GM19193 (cell line): Measurements from ENCODE around the gene WNT11.
A peak's percentile ranks its signal among the peaks of the same experiment; 100 is the strongest.

Source experiments
- POLR2A ChIP-seq: IDR thresholded peaks from 4 replicates; pipeline ENCODE4 v1.6.1; 2011; ENCODE audit not compliant: insufficient read depth, insufficient read length; ENCODE audit errors: extremely low read depth

The WNT11 gene

DNA sequence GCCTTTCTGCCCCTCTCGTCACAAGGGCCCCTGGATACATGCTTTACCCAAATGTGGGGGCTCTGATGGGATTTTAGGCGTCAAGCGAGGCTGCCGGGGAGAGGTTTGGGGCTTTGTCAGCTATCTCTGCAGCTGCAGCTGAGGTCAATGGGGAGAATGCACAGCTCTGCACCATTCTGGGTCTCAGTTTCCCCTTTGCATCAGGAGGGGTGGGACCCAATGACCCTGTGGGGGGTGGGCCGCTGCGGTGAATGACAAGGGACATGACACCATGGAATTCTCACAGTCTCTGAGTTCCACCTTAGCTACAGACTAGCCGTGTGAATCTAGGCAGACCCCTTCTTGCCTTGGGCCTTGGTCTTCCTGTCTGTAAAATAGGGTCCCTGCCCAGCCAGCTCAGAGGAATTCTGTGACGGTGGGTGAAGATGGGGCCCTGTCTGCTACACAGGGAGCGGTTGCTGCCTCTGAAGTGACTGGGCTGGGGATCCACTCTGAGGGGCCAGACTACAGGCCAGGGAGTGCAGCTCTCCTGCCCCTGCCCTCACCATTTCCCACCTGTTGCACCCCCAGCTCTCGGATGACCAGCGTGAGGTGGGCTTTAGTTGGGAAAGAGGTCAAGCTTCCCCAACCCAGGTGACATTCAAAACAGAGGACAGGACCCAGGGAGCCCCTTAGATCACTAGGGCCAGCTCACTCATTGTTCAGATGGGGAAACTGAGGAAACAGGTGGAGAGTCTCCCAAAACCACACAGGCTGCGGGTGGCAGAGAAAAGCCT, 35.9 kb upstream of the WNT11 start:
- TF ChIP-seq POLR2A, result no peak

DNA sequence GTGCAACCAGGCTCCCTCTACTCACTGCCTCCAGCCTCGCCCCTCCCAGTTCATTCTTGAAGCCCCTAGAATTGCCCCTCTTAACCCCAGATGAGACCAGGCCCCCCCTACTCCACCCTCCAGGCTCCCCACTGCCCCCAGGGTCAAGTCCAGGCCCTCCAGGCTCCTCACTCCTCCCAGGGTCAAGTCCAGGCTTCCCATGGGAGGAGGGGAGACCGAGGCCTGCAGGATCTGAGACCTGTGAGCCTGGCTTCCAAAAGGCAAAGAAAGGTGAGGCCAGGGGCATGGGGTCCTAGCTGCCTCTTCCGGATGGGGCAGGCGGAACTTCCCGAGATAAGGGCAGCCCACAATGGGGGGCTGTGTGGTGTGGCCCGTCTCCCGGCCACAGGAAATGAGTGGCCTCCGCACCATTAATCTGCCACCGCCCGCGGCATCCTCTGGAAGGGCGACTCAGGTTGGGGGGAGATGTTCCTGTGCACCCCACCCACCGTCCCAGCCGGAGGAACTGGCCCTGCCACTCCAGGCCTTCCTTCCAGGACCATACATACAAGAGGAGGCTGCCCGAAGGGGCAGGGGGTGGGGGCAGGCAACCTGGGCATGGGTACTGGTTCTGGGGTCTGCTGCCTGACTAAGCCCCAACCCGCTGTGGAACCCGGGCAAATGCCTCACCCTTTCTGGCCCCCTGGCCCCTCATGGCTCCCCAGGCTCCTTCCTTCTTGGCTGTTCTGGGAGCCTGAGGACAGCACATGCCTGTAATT, 35.1 kb upstream of the WNT11 start:
- TF ChIP-seq POLR2A, result no peak

DNA sequence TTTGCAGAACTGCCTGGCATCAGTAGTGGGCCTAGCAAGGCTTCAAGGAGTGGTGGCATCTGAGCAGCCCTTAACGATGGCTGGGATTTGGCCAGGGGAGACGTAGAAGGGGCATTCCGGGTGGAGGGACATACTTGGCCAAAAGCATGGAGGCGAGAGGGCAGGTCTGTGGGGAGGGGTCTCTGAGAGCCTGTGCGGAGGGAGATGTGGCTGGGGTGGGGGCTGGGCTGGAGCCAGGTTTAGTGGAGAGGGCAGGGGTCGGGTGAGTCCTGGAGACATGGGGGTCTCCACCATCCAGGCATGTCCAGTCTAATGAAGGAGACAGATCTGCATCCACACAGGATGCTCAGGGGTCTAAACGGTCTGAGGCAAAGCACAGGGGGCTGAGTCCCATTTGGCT, 34.4 kb upstream of the WNT11 start:
- no peak for TF ChIP-seq POLR2A

DNA sequence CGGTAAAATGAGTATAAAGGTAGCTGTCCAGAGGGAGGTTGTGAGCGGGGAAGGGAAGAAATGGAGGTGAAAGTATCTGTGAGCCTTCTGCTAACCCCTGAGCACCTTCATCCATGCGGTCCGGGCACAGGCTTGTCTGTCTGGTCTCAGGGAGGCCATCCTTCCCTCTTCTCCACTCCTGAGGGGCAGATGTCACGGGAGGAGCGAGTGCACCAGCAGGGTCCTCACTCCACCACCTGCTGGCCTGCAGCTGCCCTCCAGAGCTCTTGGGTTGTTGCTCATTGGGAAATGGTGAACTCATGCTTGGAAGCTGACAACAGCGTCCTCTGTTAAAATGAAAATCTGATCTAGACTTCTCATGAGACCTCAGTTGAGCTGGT, 33.8 kb upstream of the WNT11 start:
- TF ChIP-seq POLR2A, result no peak

DNA sequence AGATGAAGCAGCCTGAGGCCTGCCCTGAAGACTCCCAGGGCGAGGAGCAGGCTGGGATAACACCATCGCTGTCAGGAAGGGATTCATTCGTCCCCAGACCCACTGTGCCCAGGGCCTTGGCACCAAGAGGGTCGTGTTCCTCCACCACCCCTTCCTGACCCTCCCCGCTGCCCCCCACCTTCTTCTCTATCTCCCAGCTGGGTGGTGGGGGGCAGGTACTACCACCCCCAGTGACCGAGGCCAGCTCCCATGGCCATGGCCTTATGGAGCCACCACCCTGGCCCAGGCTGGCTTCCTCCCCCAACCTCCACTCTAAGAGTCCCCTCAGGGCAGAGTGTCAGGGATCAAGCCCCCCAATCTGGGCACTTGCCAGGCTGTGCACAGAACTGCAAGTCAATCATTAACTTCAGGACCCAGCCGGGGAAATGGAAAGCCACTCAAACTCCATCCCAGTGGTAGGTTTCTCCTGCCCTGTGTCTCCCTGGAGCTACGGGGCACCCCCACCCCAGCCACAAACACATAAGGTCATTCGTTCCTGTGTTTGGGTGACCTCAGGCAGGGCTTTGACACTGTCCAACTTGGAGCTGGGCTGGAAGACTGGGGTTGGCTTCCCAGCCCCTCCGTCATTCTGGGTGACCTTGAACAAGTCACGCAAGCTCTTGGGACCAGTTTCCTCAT, 33.3 kb upstream of the WNT11 start:
- TF ChIP-seq POLR2A, result no peak

DNA sequence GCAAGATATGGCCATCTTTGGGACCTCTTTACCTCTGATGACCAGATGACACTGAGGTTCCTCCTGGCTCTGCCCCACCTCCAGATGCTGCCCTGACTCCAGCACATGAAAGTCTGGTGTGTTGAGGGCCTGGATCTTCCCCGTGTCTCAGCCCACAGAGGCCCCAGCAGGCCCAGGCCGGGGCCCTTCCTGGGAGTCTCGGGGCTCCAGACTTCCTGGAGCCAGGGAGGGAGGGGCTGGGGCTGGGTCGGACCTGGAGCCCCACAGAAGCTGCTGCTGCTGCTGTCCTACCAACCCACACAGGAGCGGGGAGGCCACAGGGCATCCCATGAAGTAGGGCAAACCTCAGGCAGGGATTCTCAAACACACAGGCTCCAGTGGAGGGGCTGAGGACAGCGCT, 32.2 kb upstream of the WNT11 start:
- TF ChIP-seq POLR2A, result no peak

DNA sequence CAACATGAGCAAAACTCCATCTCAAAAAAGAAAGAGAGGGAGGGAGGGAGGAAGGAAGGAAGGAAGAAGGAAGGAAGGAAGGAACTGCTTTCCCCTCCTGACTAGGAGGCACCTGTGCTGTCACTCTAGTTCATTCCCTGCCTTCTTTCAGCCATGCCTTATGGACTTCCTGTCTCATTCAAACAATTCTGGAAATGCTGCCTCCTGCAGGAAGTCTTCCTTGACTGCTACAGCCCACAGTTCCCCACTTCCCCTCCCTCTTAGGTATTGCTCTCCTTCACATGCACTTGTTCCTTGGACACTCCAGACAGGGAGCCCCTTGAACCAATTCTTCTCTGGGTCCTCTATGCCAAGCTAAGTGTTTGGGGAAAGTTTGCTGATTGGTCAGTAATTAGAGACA, 31.6 kb upstream of the WNT11 start:
- no peak for TF ChIP-seq POLR2A

DNA sequence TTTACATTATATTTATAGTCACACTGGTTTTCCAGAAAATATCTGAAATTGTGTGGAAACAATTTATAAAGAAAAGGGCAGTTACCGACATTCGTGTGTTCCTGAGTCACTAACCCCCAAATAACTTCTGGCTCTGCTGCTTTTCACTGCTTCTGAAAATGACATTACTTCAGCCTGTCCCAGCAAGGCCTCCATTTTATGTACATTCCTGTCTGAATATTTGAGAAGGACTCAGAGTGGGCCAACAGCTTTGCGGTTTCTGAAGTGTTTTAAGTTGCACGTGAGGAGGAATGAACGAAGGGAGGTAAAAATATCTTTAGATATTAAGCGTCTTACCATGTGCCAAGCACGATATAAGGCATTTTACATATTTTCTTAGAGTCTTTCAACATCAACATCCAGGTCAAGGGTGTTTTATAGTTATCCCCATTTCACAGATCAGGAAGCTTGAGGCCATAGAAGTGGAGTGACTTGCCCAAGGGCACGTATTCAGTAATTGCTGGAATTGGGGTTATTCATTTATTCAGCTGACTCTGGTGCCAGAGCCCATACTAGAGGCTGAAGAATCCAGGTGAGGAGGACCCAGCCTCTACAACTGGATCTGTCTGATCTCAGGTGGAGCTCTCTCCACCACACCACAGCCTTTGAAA, 30.8 kb upstream of the WNT11 start:
- TF ChIP-seq POLR2A, result no peak

DNA sequence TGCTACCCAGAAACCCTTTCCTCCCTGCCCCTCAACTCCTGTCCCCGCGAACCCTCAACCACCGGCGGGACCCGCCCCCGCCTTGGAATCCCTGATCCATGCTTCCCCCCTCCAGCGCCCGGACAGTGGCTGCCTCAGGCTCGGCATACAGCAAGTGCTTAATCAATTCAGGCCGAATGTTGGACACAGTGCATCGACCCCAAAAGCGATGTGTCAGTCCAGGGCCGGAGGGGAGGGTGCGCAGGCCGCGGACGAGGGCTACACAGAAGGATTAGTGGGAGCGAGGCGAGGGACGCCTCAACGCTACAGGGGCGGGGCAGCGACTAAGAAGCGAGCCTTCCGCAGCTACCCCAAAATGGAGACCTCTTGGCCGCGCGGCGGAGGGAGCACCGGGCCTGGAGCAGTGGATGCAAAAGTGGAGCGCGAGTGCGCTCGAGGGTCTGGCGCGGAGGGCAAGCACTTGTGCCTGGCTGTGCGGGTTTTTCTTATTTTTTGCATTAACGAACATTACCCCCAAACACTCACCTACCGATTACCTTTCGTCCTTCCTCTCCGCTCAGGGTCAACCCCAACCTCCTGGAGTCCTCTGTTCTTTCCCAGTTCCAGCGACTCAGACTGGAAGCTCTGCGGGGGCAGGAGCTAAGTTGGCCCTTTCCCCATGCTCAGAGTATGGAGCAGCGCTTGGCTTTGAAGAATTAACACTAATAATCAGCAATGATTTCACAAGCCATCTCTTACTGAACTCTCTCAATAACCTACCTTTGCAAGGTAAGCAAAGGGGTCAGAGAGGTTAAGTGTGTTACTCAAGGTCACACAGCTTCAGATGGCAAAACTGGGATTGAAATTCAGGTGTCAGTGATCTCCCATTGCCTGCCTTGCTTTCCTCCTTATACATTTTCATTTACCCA, 30.0 kb upstream of the WNT11 start:
- no peak for TF ChIP-seq POLR2A

DNA sequence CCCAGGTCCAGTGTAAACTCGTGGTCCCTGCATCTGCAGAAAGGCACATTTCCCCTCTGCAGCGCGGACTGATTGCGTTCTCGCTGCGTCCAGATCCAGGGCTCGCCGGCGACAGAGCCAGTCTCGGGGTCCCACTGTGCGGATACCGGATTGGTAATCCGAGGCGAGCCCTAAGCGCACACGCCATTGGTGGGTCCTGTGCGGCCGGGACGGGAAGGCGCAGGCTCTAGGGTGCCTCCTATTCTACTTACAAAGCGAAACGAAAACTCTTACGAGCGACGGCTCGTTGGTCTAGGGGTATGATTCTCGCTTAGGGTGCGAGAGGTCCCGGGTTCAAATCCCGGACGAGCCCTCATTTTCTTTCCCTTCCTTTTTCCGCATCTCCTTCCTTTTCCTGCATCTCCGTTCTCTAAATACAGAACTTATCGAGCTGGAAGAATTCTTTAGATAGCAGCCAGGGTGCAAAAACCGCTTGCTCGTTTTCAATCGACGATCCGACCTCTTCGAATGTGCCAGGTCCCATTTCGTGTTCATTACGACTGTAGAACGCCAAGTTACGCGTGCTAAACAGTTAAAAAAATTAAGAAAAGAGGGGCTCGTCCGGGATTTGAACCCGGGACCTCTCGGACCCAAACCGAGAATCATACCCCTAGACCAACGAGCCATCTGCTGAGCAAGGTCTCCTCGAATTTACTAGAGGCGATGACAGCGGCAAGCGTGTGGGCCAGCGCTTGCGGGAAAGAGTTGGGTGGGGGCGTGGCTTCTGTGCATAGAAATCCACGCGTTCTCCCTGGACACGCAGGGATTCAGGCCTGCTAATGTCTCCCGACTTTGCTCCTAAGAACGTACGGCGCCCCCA, 29.2 kb upstream of the WNT11 start:
- TF ChIP-seq POLR2A, result peak; percentile 68

DNA sequence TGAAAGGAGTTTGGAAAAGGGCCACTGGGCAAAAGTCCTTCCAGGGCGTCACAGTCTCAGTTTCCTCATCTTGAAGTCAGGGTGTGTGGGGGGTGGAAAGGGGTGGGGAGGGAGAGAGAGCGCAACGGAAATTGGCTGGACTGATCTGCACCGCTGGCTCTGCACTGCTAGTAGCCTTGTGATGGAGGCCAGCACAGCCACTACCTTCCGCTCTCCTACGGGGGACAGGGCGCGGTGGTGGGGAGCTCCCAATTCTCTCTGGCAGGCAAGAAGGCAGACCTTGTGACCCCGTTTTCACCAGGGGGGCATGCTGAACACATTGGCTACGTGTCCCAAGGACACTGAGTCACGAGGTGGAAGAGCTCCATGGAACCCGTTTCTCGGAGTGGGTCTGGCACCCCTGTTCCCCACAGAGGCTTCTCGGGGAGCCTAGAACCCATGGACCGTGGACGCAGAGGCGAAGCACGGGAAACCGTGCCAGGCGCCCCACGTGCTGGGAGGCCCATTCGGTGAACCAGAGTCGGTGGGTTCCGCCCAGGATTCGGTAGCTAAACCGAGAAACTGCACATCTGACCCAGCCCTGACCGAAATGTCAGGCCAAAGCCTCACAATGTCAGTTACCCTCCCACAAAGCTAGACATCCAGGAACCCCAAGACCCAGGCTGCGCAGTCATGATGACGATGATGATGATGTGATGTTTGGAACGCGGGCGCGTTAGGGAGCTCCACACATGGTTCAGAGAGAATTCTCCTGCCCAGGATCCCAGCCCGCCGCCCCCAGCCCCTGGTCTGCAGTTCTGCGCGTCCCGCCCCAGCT, 28.3 kb upstream of the WNT11 start:
- TF ChIP-seq POLR2A, result peak; percentile 36

DNA sequence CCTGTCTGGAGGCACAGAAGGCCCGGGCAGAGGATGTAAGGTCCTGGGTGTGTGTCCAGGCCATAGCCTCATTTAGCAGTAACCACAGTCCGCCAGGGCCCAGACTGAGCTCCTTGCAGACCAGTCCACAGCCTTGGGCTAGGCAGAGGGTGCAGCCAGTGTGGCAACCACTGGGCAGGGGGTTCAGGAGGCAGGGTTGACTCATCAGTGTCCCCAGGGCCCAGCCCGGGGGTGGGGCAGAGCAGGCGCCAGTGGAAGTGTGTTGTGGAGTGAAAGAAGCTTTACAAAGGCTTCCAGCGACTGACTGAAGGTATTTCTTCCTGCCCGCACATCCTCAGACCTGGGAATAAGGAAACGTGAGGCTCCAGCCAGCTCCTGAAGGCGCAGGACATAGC, 27.7 kb upstream of the WNT11 start:
- no peak for TF ChIP-seq POLR2A
